Mesothelial cell of epicardium (in vitro differentiated cells): ENCODE data around the gene CUX1. TPM values are rescaled to one million over a fixed set of nuclear protein-coding genes. Genes with fewer than 3 reads are reported as not detected.
"Not testable (repeated sequence)": the region's sequence is repeated elsewhere in the genome, so short reads cannot be mapped to it uniquely, and the experiment has no call there.

Experiments
- DNase-seq, 2 experiments: peaks; one replicate each; pipeline ENCODE4 v3.0.0; 2021; ENCODE audit warnings: low spot score in 2 of 2; ENCODE audit not compliant: unreplicated experiment in 2 of 2
- H3K27ac Mint-ChIP-seq: 2 replicates; pipeline ENCODE4 v1.8.0; 2021; ENCODE audit warnings: mixed read lengths
- H3K27me3 Mint-ChIP-seq: 2 replicates; pipeline ENCODE4 v1.8.0; 2021; ENCODE audit warnings: low read depth, mixed read lengths
- H3K36me3 Mint-ChIP-seq: 2 replicates; pipeline ENCODE4 v1.8.0; 2021; ENCODE audit warnings: mixed read lengths
- H3K4me1 Mint-ChIP-seq: 2 replicates; pipeline ENCODE4 v1.8.0; 2021; ENCODE audit warnings: mixed read lengths
- H3K4me3 Mint-ChIP-seq: 2 replicates; pipeline ENCODE4 v1.8.0; 2021; ENCODE audit warnings: mild to moderate bottlenecking, moderate library complexity, mixed read lengths
- H3K9me3 Mint-ChIP-seq: 2 replicates; pipeline ENCODE4 v1.8.0; 2021; ENCODE audit warnings: mixed read lengths
- total RNA-seq: library from RNA; stranded (reverse); gene quantifications from 3 replicates; pipeline ENCODE4 v1.2.1, GENCODE V29; 2021
- TF ChIP-seq, protein P1 (sequence below): fragments of 200-600 bp; sonication (generic); IDR thresholded peaks from one replicate; pipeline ENCODE4 v1.5.0; 2021; ENCODE audit warnings: antibody characterized with exemption; ENCODE audit not compliant: unreplicated experiment

CUX1 gene
- total RNA-seq, 1 donor from 2014 or later, result 158 TPM

GRCh38 chr7:101845974-101846373, 28.5 kb downstream of the CUX1 start:
- H3K9me3 Mint-ChIP-seq, result peaks cover 26% of the 10 kb centered on the region
- H3K27me3 Mint-ChIP-seq, result no peaks in the 10 kb centered on the region

GRCh38 chr7:101846800-101847538, 29.5 kb downstream of the CUX1 start:
- Mint-ChIP-seq H3K9me3 (peaks cover 26% of the 10 kb centered on the region), H3K27me3 (no peaks in the 10 kb centered on the region), H3K36me3 (peaks cover 47% of the 10 kb centered on the region), H3K27ac (no peak overlapping the region), H3K4me1 (no peaks in the 10 kb centered on the region), H3K4me3 (no peak overlapping the region)
- no peak for DNase-seq
- TF ChIP-seq, protein P1, sequence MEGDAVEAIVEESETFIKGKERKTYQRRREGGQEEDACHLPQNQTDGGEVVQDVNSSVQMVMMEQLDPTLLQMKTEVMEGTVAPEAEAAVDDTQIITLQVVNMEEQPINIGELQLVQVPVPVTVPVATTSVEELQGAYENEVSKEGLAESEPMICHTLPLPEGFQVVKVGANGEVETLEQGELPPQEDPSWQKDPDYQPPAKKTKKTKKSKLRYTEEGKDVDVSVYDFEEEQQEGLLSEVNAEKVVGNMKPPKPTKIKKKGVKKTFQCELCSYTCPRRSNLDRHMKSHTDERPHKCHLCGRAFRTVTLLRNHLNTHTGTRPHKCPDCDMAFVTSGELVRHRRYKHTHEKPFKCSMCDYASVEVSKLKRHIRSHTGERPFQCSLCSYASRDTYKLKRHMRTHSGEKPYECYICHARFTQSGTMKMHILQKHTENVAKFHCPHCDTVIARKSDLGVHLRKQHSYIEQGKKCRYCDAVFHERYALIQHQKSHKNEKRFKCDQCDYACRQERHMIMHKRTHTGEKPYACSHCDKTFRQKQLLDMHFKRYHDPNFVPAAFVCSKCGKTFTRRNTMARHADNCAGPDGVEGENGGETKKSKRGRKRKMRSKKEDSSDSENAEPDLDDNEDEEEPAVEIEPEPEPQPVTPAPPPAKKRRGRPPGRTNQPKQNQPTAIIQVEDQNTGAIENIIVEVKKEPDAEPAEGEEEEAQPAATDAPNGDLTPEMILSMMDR, result no peak

More at GRCh38 chr7:101845974-101846373, 28.5 kb downstream of the CUX1 start:
- Mint-ChIP-seq H3K27ac (no peak overlapping the region), H3K4me1 (no peaks in the 10 kb centered on the region), H3K36me3 (peaks cover 40% of the 10 kb centered on the region), H3K4me3 (no peak overlapping the region)
- DNase-seq, result no peak
- TF ChIP-seq, protein P1, result no peak

GRCh38 chr7:101848208-101848951, 31.0 kb downstream of the CUX1 start:
- DNase-seq, result no peak
- Mint-ChIP-seq H3K4me3 (no peak overlapping the region), H3K27me3 (no peaks in the 10 kb centered on the region), H3K36me3 (peaks cover 45% of the 10 kb centered on the region), H3K27ac (no peak overlapping the region), H3K9me3 (peaks cover 26% of the 10 kb centered on the region), H3K4me1 (no peaks in the 10 kb centered on the region)
- TF ChIP-seq, protein P1, result no peak

DNA sequence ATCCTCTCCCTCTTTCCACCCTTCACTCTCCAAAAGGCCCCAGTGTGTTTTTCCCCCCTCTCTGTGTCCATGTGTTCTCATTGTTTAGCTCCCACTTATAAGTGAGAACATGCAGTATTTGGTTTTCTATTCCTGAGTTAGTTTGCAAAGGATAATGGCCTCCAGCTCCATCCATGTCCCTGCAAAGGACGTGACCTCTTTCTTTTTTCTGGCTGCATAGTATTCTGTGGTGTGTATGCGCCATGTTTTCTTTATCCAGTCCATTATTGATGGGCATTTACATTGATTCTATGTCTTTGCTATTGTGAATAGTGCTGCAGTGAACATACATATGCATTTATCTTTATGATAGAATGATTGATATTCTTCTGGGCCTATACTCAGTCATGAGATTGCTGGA, 31.9 kb downstream of the CUX1 start:
- not testable (repeated sequence) for H3K27me3 Mint-ChIP-seq, H3K27ac Mint-ChIP-seq, DNase-seq, H3K4me3 Mint-ChIP-seq, H3K4me1 Mint-ChIP-seq
- peaks cover 42% of the 10 kb centered on the region for H3K36me3 Mint-ChIP-seq
- peaks cover 26% of the 10 kb centered on the region for H3K9me3 Mint-ChIP-seq

DNA sequence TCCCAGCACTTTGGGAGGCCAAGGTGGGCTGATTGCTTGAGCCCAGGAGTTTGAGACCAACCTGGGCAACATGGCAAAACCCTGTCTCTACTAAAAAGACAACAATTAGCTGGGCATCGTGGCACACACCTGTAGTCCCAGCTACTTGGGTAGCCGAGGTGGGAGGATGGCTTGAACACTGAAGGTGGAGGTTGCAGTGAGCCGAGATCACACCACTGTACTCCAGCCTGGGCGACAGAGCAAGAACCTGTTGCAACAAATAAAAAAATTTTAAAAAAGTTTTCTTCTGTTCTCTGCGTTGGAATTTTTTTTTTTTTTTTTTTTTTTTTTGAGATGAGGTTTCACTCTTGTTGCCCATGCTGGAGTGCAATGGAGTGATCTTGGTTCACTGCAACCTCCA, 34.9 kb downstream of the CUX1 start:
- DNase-seq, H3K27me3 Mint-ChIP-seq, H3K27ac Mint-ChIP-seq, H3K4me3 Mint-ChIP-seq: not testable (repeated sequence)
- Mint-ChIP-seq H3K9me3 (peaks cover 18% of the 10 kb centered on the region), H3K36me3 (peaks cover 24% of the 10 kb centered on the region), H3K4me1 (peaks cover 17% of the 10 kb centered on the region)

DNA sequence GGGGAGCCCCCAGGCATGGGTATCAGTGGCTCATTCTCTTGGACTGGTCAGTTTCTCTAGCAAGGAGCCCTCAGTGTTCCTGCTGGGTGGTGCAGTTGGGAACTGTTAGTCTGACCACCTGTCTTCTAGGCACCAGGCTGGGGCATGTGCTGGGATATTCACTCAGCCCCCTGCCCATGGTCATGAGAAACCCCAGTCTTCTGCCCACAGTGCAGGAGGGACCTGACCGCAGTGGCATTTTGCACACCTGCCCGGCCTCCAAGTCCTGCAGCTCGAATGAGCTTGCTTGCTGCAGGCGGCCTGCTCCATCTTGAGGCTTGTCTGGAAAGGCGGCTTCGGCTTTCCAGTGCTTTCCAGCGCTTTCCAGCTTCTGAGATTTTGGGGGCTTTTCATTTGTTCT, 36.3 kb downstream of the CUX1 start:
- Mint-ChIP-seq H3K27me3 (no peaks in the 10 kb centered on the region), H3K36me3 (peaks cover 18% of the 10 kb centered on the region), H3K9me3 (peaks cover 10% of the 10 kb centered on the region), H3K4me1 (peaks cover 24% of the 10 kb centered on the region), H3K4me3 (no peak overlapping the region), H3K27ac (no peak overlapping the region)
- no peak for DNase-seq
- TF ChIP-seq, protein P1, result no peak
